D721Med (cell line): ENCODE data around the gene KRT7.
"Not testable (repeated sequence)": the region's sequence is repeated elsewhere in the genome, so short reads cannot be mapped to it uniquely, and the experiment has no call there.

ENCODE experiments used
- DNase-seq: peaks from one replicate; pipeline ENCODE4 v3.0.0; 2011; ENCODE audit warnings: low spot score; ENCODE audit not compliant: insufficient read length
- FAIRE-seq: peaks from 2 replicates; lab custom pipeline; 2011; peaks lifted over from hg19 to GRCh38; lab: Jason Lieb, UNC
- TF ChIP-seq, protein P1 (sequence below): IDR thresholded peaks from 2 replicates; pipeline ENCODE4 v1.5.1; 2012; ENCODE audit warnings: mild to moderate bottlenecking, control low read depth; ENCODE audit not compliant: insufficient read depth; ENCODE audit errors: missing control alignments

The KRT7 gene

DNA sequence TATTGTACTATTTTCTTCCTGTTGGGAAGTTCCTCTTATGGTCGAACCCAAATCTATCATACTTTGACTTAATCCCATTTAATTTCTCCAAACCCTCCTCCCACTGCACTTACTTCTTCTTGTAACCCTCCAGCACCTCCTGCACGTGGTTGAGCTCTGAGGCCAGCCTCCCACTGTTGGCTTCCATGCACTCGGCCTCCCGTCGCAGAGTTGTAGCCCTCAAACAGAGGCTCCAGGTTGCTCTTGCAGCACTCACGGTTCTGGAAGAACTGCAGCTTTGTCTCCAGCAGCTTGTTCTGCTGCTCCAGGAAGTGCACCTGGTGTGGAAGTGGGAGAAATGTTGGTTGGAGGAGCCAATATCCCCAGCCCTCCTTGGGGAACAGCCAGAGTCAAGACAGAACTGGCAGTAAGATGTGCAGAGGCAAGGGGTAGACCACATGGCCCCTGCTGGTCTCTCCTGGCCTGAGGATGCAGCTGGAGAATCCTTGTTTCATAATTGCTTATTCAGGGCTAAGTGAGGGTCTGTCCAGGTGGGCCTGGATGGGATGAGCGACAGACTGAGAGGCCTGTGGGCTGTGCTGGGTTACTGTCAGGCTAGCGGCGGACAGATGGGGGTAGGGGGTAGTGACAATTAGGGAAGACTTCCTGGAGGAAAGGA is 23.0 kb downstream of the KRT7 start:
- TF ChIP-seq, protein P1, sequence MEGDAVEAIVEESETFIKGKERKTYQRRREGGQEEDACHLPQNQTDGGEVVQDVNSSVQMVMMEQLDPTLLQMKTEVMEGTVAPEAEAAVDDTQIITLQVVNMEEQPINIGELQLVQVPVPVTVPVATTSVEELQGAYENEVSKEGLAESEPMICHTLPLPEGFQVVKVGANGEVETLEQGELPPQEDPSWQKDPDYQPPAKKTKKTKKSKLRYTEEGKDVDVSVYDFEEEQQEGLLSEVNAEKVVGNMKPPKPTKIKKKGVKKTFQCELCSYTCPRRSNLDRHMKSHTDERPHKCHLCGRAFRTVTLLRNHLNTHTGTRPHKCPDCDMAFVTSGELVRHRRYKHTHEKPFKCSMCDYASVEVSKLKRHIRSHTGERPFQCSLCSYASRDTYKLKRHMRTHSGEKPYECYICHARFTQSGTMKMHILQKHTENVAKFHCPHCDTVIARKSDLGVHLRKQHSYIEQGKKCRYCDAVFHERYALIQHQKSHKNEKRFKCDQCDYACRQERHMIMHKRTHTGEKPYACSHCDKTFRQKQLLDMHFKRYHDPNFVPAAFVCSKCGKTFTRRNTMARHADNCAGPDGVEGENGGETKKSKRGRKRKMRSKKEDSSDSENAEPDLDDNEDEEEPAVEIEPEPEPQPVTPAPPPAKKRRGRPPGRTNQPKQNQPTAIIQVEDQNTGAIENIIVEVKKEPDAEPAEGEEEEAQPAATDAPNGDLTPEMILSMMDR = no peak
- no peak for FAIRE-seq
- no peak for DNase-seq

DNA sequence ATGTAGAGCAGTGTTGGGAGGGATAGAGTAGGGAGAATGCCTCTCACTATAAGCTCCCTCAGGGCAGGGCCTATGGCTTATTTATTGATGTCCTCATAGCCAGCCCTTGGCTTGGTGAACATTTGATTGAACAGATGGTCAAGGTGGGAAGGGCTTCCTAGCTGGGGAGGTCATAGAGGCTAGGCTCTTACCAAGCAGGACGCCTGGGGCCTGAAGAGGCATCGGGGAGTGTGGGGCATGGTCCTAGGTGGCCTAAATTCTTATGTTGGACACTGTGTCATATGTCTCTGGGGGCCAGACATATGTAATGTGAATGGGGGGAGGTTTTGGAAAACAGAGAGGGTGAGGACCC is 23.5 kb downstream of the KRT7 start:
- TF ChIP-seq, protein P1 = no peak
- FAIRE-seq (no peak), DNase-seq (no peak)

DNA sequence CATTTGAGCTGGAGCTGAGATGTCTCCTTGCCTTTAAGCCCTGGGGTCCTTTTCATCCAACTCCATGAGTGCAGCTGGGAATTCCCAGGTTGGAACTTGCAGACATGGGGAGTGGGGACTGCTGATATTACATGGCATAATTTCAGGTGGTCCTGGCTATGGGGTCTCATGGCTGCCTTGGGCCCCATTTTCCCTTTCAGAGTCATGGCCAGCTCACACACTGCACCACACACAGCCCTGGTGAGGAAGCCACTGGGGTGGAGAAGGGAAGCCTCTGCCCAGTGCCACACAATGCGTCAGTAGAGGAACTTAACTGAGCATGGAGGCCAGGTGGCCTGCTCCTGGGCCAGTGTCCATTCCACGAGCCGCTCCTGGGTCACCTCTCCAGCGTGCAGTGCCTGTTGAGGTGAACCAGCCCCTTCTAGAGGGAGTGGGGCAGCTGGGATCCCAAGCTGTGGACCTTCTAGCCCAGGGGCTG is 24.1 kb downstream of the KRT7 start:
- DNase-seq (no peak), FAIRE-seq (no peak)
- TF ChIP-seq, protein P1 = no peak

DNA sequence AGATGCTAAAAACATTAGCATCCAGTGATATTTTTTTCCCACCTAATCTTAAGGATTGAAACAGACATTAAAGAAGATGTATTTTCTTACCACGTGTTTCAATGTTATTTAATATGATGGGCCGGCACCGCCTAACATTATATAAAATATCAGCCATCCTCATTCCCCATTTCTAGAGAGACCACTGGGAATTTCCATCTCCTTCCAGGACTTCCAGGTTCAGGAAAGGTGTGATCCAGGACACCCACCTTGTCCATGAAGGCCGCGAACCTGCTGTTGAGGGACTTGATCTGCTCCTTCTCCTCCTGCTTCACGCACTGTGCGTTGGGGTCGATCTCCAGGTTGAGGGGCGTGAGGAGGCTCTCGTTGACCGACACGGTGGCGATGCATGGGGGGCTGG is 24.9 kb downstream of the KRT7 start:
- not testable (repeated sequence) for FAIRE-seq, DNase-seq

DNA sequence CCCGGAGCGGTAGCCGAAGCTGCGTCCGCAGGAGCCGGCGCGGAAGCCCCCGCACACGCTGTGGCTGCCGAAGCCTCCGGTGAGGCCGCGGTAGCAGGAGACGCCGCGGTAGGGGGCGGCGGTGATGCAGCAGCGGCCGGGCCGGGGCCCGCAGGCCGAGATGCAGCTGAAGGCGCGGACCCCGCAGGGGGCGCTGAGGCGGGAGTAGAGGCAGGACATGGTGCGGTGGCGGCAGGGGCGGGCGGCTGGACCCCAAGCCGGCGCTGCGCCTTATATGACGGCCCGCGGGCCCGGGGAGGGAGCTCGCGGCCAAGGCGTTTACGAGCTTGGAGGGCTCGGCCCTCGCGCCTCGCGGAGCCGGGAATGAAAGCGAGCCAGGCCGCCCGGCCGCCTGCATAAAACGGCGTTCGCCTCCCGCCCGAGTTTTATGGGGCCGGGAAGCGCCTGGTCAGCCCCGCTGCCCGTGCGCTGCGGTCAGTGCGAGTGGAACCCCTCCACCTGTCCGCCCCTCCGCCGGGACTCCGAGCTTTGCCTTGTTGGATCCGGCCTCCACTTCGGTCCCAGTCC is 25.4 kb downstream of the KRT7 start:
- FAIRE-seq (no peak), DNase-seq (no peak)
- TF ChIP-seq, protein P1 = no peak

DNA sequence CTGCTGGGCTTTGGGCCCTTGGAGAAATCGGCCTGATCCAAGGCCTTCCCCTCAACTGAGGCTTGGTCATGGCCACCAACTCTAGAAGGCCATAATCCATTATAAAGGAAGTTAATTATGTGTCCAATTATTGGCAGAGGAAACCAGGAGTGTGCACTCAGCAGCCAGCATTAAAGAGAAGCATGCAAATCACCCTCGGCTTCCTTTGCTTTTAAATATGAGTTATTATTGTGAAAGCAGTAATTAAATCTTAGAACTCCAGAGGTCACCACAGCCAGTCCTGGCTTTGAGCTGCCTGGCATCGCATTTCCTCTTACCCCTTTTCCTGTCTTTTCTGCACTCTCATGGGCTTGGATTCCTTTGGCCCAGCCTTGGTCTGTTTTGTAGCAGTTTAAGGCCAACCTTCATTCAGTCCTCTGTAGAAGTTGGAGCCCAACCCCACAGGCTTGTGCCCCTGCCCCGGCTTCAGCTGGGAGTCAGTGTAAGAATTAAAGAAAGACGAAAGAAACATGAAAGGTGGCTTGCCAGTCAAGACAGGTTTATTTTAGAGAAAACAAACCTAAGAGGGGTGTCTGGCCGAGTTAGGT is 26.7 kb downstream of the KRT7 start:
- DNase-seq (no peak), FAIRE-seq (no peak)
- TF ChIP-seq, protein P1 = no peak

DNA sequence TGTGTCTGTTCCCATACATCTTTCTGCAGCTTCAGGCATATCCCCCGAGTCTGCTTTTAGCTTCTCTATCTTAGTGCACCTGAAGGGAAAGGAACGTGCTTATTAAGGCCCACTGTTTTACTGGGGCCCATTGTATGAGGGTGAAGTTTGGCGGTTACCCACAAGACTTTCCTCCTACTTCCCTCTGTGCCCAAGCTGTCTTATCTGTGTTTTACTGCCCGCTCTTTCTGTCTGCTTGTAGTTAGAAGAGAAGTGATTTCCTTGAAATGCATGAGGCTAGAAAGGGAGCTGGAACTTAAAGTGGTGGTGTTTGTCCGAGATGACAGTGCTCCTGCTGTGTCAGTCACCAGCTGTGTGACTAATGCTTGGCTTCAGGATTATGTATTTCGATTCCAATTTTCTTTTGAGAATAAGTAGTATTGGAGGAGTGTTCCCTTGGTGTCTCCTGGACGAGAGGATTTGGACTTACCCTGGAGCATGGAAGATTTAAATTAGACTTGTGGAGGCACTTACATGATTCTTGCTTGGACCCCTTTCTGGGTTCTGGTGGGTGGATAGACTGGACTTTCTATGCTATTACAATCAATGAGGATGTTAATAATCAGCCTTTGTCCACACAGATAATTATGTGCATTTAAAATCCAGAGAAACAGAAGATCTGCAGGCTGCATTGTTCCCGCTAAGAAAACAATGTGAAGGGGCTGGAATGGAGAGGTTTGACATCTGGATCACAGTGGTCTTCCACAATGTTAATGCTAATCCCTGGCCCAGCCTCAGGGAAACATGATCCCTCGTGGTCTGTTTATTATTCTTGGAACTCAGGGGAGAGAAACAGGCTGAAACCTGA is 27.5 kb downstream of the KRT7 start:
- TF ChIP-seq, protein P1 = no peak
- no peak for DNase-seq
- no peak for FAIRE-seq
